Uterus (tissue), 2 donors: ENCODE measurements around the gene ARID1B.

Experiments
- POLR2A ChIP-seq, 2 donors: fragments of 450-650 bp; IDR thresholded peaks; one replicate each; pipeline ENCODE4 v1.6.1; 2016; ENCODE audit warnings: antibody characterized with exemption in 2 of 2, mild to moderate bottlenecking in 1 of 2, moderate library complexity in 1 of 2
- TF ChIP-seq, protein P1 (sequence below), 4 experiments: fragments of 200-600 bp in 2 of 4; fragments of 450-650 bp in 2 of 4; sonication (generic) in 2 of 4; IDR thresholded peaks; one replicate each; pipeline ENCODE4 v1.5.1; 2016 to 2019; ENCODE audit warnings: antibody characterized with exemption in 4 of 4, mild to moderate bottlenecking in 2 of 4, moderate library complexity in 1 of 4

GRCh38 chr6:156906451-156906850 is 129.3 kb downstream of the ARID1B start:
- TF ChIP-seq, protein P1, sequence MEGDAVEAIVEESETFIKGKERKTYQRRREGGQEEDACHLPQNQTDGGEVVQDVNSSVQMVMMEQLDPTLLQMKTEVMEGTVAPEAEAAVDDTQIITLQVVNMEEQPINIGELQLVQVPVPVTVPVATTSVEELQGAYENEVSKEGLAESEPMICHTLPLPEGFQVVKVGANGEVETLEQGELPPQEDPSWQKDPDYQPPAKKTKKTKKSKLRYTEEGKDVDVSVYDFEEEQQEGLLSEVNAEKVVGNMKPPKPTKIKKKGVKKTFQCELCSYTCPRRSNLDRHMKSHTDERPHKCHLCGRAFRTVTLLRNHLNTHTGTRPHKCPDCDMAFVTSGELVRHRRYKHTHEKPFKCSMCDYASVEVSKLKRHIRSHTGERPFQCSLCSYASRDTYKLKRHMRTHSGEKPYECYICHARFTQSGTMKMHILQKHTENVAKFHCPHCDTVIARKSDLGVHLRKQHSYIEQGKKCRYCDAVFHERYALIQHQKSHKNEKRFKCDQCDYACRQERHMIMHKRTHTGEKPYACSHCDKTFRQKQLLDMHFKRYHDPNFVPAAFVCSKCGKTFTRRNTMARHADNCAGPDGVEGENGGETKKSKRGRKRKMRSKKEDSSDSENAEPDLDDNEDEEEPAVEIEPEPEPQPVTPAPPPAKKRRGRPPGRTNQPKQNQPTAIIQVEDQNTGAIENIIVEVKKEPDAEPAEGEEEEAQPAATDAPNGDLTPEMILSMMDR (IDR thresholded peaks at IDR 0.05): no peak
- TF ChIP-seq POLR2A (IDR thresholded peaks at IDR 0.05): no peak
